Upper lobe of right lung (tissue), 1 donor: ENCODE results near the gene CD46. TPM values are rescaled to one million over a fixed set of nuclear protein-coding genes. Genes with fewer than 3 reads are reported as not detected.

Experiments used
- ATAC-seq: fragments of 200-7000 bp; cut with Tn5 transposase; one replicate; pipeline ENCODE4 v1.9.1; 2020; ENCODE audit warnings: mild to moderate bottlenecking, moderate library complexity
- DNase-seq: peaks from one replicate; pipeline ENCODE4 v3.0.0-alpha.2; 2020
- H3K27ac ChIP-seq: fragments of 200-600 bp; one replicate; pipeline ENCODE4 v1.8.0; 2022
- H3K27me3 ChIP-seq: fragments of 200-600 bp; one replicate; pipeline ENCODE4 v1.8.0; 2022; ENCODE audit warnings: mild to moderate bottlenecking
- H3K36me3 ChIP-seq: fragments of 200-600 bp; one replicate; pipeline ENCODE4 v1.8.0; 2022
- H3K4me1 ChIP-seq: fragments of 200-600 bp; one replicate; pipeline ENCODE4 v1.8.0; 2022
- H3K4me3 ChIP-seq: fragments of 200-600 bp; one replicate; pipeline ENCODE4 v1.8.0; 2022; ENCODE audit warnings: mild to moderate bottlenecking
- H3K9me3 ChIP-seq: fragments of 200-600 bp; one replicate; pipeline ENCODE4 v1.8.0; 2022
- intact Hi-C: fragments of 100-400 bp; cut with DNase I; formaldehyde crosslinking; loops from one replicate; pipeline ENCODE4 v1.11.0; 2022
- total RNA-seq: library from RNA; stranded (reverse); fragmentation: NEBNext Ultra II Directional; extraction: Animal tissue kit (Norgen Biotek cat#: 25700); gene quantifications from one replicate; pipeline ENCODE4 v1.2.1, GENCODE V29; 2021
- TF ChIP-seq, protein P1 (sequence below): fragments of 200-600 bp; IDR thresholded peaks from one replicate; pipeline ENCODE4 v1.8.0; 2022; ENCODE audit warnings: antibody characterized with exemption
- donor health status: DM: no; HTN: yes; CAD: no; lungs with severe emphysema.

The CD46 gene
- total RNA-seq, 1 donor from 2014 or later: 335 TPM

DNA sequence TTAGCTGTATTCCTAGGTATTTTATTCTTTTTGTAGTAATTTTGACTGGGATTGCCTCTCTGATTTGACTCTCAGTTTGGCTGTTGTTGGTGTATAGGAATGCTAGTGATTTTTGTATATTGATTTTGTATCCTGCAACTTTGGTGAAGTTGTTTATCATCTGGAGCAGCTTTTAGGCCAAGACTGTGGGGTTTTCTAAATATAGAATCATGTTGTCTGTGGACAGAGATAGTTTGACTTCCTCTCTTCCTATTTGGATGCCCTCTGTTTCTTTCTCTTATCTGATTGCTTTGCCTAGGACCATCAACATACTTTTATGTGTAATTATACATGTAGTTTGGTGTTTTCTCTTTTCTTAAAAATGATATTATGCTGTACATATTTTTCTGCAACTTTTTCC, 27.2 kb downstream of the CD46 start:
- no peak for ATAC-seq
- intact Hi-C loops: no loop called here
- Histone ChIP-seq H3K4me1 (no peaks in the 10 kb centered on the region), H3K27me3 (no peaks in the 10 kb centered on the region), H3K36me3 (peaks cover 49% of the 10 kb centered on the region), H3K27ac (no peak overlapping the region), H3K9me3 (no peaks in the 10 kb centered on the region), H3K4me3 (no peak overlapping the region)
- TF ChIP-seq, protein P1, sequence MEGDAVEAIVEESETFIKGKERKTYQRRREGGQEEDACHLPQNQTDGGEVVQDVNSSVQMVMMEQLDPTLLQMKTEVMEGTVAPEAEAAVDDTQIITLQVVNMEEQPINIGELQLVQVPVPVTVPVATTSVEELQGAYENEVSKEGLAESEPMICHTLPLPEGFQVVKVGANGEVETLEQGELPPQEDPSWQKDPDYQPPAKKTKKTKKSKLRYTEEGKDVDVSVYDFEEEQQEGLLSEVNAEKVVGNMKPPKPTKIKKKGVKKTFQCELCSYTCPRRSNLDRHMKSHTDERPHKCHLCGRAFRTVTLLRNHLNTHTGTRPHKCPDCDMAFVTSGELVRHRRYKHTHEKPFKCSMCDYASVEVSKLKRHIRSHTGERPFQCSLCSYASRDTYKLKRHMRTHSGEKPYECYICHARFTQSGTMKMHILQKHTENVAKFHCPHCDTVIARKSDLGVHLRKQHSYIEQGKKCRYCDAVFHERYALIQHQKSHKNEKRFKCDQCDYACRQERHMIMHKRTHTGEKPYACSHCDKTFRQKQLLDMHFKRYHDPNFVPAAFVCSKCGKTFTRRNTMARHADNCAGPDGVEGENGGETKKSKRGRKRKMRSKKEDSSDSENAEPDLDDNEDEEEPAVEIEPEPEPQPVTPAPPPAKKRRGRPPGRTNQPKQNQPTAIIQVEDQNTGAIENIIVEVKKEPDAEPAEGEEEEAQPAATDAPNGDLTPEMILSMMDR: no peak
- DNase-seq: no peak

DNA sequence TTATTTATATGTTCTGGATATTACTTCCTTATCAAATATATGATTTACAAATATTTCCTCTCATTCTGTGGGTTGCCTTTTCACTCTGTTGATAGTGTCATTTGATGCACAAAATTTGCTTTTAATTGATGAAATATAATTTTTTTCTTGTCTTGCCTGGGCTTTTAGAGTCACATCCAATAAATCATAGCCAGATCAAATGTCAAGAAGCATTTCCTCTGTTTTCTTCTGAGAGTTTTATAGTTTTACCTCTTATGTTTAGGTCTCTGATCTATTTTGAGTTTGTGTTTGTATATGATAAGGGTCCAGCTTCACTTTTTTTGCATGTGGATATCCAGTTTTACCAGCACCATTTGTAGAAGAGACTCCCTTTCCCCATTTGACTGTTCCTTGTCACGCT, 29.5 kb downstream of the CD46 start:
- no peak for ATAC-seq
- no peaks in the 10 kb centered on the region for H3K4me1 ChIP-seq
- no peak overlapping the region for H3K27ac ChIP-seq
- H3K27me3 ChIP-seq: no peaks in the 10 kb centered on the region
- TF ChIP-seq, protein P1: no peak
- H3K9me3 ChIP-seq: no peaks in the 10 kb centered on the region
- intact Hi-C loops: no loop called here
- no peak for DNase-seq
- H3K36me3 ChIP-seq: peaks cover 56% of the 10 kb centered on the region
- H3K4me3 ChIP-seq: no peak overlapping the region

DNA sequence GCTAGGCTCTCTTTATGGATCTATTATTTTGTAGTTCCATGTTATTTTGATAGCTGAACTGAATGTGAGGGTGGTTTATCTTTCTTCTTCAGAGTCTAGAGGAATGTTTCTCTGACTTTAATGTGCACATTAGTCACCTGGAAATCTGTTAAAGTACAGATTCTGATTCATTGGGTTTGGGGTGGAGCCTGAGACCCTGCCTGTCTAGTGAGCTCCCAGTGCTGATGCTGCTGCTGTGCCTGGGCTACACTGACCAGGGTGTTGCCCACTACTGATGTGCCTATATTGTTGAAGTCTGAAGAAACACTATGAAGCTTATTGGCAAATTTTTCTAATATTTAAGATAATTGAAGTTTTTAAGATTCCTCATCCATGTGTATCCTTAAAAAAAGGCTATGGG, 35.9 kb downstream of the CD46 start:
- Histone ChIP-seq H3K27ac (no peak overlapping the region), H3K27me3 (no peaks in the 10 kb centered on the region), H3K4me1 (no peaks in the 10 kb centered on the region), H3K9me3 (no peaks in the 10 kb centered on the region), H3K36me3 (peaks cover 85% of the 10 kb centered on the region), H3K4me3 (no peak overlapping the region)
- TF ChIP-seq, protein P1: no peak
- no peak for ATAC-seq
- intact Hi-C loops: no loop called here
- no peak for DNase-seq

DNA sequence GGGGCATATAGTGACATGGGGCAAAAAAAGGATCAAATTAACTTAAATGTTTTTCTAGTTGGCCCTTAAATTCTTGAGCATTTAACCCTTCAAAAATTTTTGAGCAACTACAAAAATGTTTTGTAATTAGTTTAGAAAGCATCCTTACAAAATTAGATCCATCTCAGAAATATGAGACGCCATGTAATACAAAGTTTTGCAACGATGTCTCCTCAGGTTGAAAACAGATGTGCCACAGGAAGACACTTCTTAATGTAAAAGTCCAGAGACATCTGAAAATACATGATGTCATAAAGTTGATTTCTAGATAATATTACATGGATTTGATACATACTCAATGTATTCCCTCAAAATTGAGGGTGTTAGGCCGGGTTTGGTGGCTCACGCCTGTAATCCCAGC, 37.5 kb downstream of the CD46 start:
- DNase-seq (no peak), ATAC-seq (no peak)
- no peak overlapping the region for H3K4me3 ChIP-seq
- H3K9me3 ChIP-seq: no peaks in the 10 kb centered on the region
- no peaks in the 10 kb centered on the region for H3K27me3 ChIP-seq
- no peak overlapping the region for H3K27ac ChIP-seq
- intact Hi-C loops: no loop called here
- TF ChIP-seq, protein P1: no peak
- peaks cover 84% of the 10 kb centered on the region for H3K36me3 ChIP-seq
- H3K4me1 ChIP-seq: no peaks in the 10 kb centered on the region

DNA sequence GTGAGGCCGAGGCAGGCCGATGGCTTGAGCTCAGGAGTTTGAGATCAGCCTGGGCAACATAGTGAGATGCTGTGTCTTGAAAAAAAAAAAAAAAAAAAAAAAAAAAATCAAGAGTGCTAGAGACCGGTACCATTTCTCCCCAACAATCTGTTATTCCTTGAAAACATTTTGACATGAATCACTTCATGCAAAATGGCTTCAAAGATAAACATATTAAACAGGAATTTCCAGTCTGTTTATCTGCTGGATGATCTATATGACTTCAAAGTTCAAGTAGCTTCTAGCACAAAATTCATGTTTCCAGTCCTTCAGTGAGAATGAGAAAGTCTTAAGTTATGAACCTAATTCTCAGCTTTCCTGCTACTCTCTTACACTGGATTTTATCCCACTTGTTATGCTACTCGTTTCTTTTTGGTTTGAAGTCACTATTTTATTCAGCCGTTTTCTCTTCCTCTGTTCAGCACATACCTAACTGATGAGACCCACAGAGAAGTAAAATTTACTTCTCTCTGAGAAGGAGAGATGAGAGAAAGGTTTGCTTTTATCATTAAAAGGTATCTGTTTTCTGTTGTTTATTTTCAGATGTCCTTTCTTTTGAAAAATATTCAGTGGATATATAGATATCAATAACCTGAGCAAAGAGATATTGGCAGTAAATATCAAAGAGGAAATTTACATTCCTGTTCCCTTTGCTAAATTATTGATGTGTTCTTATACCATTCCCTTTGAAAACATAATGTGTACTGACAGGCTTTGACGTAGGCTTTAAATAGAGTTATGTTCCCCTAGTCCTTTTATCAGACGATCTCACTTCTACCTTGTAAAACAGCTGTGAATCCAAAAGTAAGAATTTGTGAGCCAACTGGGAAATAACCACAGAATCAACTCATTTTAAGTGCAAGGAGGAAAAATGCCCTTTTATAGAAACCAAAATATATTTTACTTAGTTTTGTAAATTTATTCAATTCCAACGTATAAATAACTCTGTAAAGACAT, 38.2 kb downstream of the CD46 start:
- Histone ChIP-seq H3K36me3 (peaks cover 84% of the 10 kb centered on the region), H3K4me1 (no peaks in the 10 kb centered on the region), H3K9me3 (no peaks in the 10 kb centered on the region), H3K27ac (no peak overlapping the region), H3K27me3 (no peaks in the 10 kb centered on the region), H3K4me3 (no peak overlapping the region)
- TF ChIP-seq, protein P1: no peak
- DNase-seq (no peak), ATAC-seq (no peak)
- intact Hi-C loops: no loop called here
